C4-2B (cell line): ENCODE results near the gene PSKH1.

Source experiments
- H3K27ac ChIP-seq: fragments of 450-650 bp; 2 replicates; pipeline ENCODE4 v1.5.1; 2017
- CTCF ChIP-seq: fragments of 450-650 bp; conservative IDR thresholded peaks from 2 replicates; pipeline ENCODE4 v1.5.1; 2017; ENCODE audit warnings: mild to moderate bottlenecking
- ZFX ChIP-seq: fragments of 450-650 bp; IDR thresholded peaks from 2 replicates; pipeline ENCODE4 v1.6.1; 2017

Gene PSKH1

DNA sequence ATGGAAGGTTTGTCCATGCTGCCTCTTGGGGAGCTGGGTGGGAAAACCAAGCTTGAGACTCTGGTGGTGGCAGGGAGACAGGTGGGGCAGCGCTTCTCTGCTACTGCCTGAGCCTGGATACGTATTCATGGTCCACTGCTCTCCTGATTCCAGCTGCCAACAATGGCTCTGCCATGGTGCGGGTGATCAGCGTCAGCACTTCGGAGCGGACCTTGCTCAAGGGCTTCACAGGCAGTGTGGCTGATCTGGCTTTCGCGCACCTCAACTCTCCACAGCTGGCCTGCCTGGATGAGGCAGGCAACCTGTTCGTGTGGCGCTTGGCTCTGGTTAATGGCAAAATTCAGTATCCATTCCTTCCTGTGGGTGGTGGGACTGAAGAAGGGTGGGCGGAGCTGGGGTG, 16.0 kb upstream of the PSKH1 start:
- TF ChIP-seq ZFX (no peak), CTCF (no peak)
- H3K27ac ChIP-seq: no peak overlapping the region

GRCh38 chr16:67878232-67878631, 14.8 kb upstream of the PSKH1 start:
- TF ChIP-seq ZFX (no peak), CTCF (no peak)
- no peak overlapping the region for H3K27ac ChIP-seq

DNA sequence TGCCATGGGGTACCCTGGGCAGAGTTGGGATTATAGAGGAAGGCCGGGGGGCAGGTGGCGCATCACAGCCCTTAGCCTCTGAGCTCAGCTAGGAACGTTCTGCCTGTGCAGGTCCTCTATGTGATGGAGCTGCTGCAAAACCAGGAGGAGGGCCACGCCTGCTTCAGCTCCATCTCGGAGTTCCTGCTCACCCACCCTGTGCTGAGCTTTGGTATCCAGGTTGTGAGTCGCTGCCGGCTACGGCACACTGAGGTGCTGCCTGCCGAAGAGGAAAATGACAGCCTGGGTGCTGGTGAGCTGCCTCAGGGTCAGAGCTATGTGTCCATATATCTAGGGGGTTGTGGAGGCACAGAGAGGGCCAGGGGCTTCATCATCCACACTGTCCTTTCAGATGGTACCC, 14.2 kb upstream of the PSKH1 start:
- H3K27ac ChIP-seq: no peak overlapping the region
- TF ChIP-seq ZFX (no peak), CTCF (no peak)

- TF ChIP-seq CTCF (no peak), ZFX (no peak)
Observed at GRCh38 chr16:67879462-67879861, 13.6 kb upstream of the PSKH1 start.

DNA sequence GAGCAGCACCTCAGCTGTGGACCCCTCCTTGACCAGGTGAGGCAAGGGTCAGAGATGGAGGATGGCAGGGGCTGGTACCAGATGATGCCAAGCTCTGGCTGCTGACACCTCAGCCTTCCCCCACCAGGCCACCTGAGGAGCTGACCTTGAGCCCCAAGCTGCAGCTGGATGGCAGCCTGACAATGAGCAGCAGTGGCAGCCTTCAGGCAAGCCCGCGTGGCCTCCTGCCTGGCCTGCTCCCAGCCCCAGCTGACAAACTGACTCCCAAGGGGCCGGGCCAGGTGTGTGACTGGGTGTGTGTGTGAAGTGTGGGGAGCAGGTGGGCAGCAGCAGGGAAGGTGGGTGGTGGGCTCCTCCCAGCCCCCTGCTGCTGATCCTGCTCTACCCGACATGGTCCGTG, 13.1 kb upstream of the PSKH1 start:
- H3K27ac ChIP-seq: no peak overlapping the region
- no peak for TF ChIP-seq ZFX
- TF ChIP-seq CTCF: no peak

More at GRCh38 chr16:67879462-67879861, 13.6 kb upstream of the PSKH1 start:
- H3K27ac ChIP-seq: no peak overlapping the region

DNA sequence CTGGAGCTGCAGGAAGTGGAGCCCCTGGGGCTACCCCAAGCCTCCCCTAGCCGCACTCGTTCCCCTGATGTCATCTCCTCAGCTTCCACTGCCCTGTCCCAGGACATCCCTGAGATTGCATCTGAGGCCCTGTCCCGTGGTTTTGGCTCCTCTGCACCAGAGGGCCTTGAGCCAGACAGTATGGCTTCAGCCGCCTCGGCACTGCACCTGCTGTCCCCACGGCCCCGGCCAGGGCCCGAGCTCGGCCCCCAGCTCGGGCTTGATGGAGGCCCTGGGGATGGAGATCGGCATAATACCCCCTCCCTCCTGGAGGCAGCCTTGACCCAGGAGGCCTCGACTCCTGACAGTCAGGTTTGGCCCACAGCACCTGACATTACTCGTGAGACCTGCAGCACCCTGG, 12.5 kb upstream of the PSKH1 start:
- no peak for TF ChIP-seq ZFX
- no peak overlapping the region for H3K27ac ChIP-seq

- H3K27ac ChIP-seq: no peak overlapping the region
- TF ChIP-seq ZFX (no peak), CTCF (no peak)
Observed at GRCh38 chr16:67881621-67882161, 11.4 kb upstream of the PSKH1 start.

DNA sequence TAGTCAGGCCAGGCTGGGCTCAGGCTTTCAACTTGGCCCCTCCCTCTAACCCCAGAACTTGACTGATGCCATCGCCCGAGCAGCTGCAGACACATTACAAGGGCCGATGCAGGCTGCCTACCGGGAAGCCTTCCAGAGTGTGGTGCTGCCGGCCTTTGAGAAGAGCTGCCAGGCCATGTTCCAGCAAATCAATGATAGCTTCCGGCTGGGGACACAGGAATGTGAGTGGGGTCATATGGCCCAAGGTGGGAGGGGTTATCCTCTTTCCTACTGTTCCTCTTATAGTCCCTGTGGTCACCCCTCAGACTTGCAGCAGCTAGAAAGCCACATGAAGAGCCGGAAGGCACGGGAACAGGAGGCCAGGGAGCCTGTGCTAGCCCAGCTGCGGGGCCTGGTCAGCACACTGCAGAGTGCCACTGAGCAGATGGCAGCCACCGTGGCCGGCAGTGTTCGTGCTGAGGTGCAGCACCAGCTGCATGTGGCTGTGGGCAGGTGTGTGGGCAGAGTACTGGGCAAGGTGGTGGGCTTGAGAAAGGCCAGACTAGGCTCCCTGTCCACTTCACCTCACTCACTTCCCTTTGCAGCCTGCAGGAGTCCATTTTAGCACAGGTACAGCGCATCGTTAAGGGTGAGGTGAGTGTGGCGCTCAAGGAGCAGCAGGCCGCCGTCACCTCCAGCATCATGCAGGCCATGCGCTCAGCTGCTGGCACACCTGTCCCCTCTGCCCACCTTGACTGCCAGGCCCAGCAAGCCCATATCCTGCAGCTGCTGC, 10.5 kb upstream of the PSKH1 start:
- no peak for TF ChIP-seq ZFX
- TF ChIP-seq CTCF: no peak
- H3K27ac ChIP-seq: no peak overlapping the region
